IMR-90 (cell line): ENCODE results near the gene GPR62. TPM values are rescaled to one million over a fixed set of nuclear protein-coding genes. Genes with fewer than 3 reads are reported as not detected.
A peak's percentile ranks its signal among the peaks of the same experiment; 100 is the strongest.

Experiments used
- CTCF ChIP-seq: conservative IDR thresholded peaks from 2 replicates; pipeline ENCODE4 v1.5.1; 2012; ENCODE audit warnings: mild to moderate bottlenecking, low read depth, low read length, improper control_type of control experiment
- polyA plus RNA-seq, 3 experiments: library from polyadenylated mRNA; depleted of rRNA; stranded (reverse); fragments of >200 nt; gene quantifications; 2 replicates each; pipeline ENCODE4 v1.2.3, GENCODE V29; 2012; ENCODE audit warnings: low replicate concordance in 1 of 3
- total RNA-seq: library from RNA; depleted of rRNA; stranded (reverse); fragments of >200 nt; gene quantifications from 2 replicates; pipeline ENCODE4 v1.2.3, GENCODE V29; 2012

The GPR62 gene
- total and polyA plus RNA-seq, 2 of the 4 experiments (the other 2 are of a cell fraction), result under 0.01 TPM; not detected in 1

- peak; percentile 99 for TF ChIP-seq CTCF
These were observed 13.2 kb upstream of the GPR62 start, which contains the start of the genes PARP3 and RRP9 (continued) for GRCh38 chr3:51941798-51942602.
